Measurements from ENCODE around the gene ZNF385B. TPM values are rescaled to one million over a fixed set of nuclear protein-coding genes. Genes with fewer than 3 reads are reported as not detected.

Gene ZNF385B
- total RNA-seq, 4 donors from 2014 or later: 0.74 to 4.6 (median 0.82) TPM; not detected in 1

DNA sequence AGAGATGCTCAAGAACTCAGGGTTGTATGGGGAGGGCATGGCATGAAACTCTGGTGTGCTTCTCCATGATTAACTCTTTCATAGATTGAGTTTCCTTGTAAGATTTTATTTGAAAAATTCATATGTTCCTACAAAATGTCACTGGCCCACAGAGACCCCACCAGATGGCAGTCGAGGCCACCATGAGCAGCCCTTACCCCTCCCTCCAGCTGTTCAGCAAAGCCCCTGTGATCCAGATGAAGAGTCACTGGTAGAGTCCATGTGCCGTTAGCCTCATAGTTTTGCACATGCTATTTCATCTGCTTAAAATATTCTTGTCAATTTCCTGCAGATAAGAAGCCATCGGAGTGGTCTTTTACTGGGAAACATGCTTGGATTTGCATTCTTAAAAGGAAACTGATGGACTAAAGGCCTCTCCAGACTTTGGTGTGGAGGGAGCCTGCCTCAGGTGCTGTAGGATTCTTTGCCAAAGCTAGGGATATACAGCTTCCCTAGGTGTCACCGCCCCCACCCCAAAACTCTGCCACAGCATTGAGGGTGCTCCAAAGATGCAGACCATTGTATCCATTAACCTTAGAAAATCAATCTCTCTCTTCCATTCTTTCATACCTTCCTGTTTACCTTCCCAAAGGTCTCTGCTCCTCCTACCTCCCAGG, 18.8 kb downstream of the ZNF385B start:
- ATAC-seq (ENCODE audit: low FRiP score) (no peak), DNase-seq (ENCODE audit: low spot score) (no peak)
- TF ChIP-seq, protein P1, sequence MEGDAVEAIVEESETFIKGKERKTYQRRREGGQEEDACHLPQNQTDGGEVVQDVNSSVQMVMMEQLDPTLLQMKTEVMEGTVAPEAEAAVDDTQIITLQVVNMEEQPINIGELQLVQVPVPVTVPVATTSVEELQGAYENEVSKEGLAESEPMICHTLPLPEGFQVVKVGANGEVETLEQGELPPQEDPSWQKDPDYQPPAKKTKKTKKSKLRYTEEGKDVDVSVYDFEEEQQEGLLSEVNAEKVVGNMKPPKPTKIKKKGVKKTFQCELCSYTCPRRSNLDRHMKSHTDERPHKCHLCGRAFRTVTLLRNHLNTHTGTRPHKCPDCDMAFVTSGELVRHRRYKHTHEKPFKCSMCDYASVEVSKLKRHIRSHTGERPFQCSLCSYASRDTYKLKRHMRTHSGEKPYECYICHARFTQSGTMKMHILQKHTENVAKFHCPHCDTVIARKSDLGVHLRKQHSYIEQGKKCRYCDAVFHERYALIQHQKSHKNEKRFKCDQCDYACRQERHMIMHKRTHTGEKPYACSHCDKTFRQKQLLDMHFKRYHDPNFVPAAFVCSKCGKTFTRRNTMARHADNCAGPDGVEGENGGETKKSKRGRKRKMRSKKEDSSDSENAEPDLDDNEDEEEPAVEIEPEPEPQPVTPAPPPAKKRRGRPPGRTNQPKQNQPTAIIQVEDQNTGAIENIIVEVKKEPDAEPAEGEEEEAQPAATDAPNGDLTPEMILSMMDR (IDR thresholded peaks at IDR 0.05): no peak

DNA sequence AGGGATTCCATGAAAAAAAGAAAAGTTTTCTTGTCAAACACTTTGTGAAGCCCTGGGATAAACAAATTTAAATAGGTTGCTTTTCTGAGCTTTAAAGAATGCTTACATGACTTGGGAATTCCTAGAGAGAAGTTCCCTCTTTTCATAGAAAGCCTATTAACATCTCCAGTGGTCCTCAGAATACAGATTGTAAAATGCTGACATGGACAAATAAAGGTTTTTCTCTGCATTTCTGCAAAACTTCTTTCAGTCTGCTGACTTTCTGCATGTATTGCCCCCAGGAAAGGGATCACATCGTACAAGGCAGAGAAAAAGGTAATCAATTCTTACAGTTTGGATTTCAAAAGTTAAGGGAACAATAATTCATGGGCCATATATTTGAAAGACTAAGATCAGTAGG, 20.6 kb downstream of the ZNF385B start:
- TF ChIP-seq, protein P1 (IDR thresholded peaks at IDR 0.05): no peak
- DNase-seq (ENCODE audit: low spot score) (no peak), ATAC-seq (ENCODE audit: low FRiP score) (no peak)

DNA sequence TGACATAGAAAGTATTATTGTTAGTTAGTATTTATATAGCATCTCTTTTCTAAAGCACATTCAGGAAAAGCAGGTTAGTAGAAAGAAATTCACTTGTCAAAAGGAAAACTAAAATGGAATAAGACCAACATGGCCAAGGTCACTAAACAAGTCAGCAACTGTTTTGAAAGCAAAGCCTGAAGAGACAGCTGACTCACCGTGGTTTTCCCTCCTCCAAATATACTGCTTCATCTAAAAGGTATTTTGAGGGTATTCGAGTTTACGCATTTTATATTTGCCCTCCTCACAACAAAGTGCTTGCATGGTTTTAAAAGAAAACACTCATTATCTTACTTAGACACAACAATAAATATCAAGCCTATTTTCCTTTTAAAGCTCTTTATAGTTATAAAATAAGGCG, 24.0 kb downstream of the ZNF385B start:
- ATAC-seq (ENCODE audit: low FRiP score) (no peak), DNase-seq (ENCODE audit: low spot score) (no peak)
- TF ChIP-seq, protein P1 (IDR thresholded peaks at IDR 0.05): no peak

DNA sequence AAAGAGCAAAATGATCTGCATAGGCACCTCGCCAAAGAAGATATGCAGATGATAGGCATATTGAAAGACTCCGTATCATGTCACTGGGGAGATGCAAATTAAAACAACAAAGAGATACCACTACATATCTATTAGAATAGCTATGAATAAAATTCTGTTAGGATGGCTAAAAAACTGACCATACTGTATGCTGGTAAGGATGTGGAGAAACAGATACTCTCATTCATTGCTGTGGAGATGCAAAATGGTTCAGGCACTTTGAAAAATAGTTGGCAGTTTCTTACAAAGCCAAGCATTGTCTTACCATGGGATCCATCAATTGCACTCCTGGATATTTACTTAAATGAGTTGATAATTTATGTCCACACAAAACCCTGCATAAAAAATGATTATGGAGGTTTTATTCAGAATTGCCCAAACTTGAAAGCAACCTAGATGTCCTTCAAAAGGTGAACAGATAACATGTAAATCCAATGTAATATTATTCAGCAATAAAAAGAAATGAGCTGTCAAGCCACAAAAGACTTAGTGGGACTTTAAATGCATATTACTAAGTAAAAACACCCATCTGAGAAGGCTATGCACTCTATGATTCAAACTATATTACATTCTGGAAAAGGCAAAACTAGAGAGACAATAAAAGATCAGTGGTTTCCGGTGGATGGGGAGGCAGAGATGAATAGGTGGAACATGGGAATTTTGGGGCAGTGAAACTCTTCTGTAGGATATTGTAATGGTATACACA, 31.2 kb downstream of the ZNF385B start:
- DNase-seq (ENCODE audit: low spot score): no peak
- ATAC-seq (ENCODE audit: low FRiP score): no peak
- TF ChIP-seq, protein P1 (IDR thresholded peaks at IDR 0.05): no peak

DNA sequence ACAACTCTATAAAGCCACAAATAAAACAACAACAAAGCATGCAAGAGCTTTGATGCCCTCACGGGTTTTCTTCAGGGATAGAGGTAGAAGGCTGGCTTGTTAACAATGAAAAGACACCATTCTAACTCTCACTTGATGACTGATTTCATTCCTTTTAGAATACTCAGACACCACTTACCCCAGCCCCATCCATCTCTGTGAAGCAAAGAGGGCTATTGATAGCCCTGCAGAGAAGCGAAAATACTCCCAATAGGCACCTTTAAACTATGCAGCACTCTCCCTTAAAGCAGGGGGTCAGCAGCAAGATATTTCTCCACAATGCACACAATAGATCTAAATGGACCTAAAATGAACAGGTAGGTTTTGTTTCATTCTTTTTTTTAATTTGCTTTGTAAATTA, 35.1 kb downstream of the ZNF385B start:
- ATAC-seq (ENCODE audit: low FRiP score): no peak
- TF ChIP-seq, protein P1 (IDR thresholded peaks at IDR 0.05): no peak
- no peak for DNase-seq (ENCODE audit: low spot score)

DNA sequence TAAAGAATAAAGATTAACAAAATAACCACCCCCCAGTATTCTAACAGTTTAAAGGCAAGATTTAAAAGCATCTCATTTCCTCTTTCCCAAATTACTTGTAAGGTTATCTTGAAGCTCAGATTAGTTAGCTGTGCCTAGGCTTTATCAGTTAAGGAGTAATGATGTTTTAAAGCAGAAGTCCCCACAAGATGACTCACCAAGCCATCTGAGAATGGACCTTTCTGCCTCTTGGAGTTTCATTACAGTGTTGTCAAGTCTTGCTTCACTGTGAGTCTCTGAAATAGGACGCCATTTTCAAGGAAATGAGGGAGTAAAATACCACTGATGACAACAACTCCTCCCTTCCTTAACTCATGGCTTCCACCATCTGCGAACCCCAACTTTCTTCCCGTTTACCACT, 35.9 kb downstream of the ZNF385B start:
- ATAC-seq (ENCODE audit: low FRiP score): no peak
- DNase-seq (ENCODE audit: low spot score): no peak
- TF ChIP-seq, protein P1 (IDR thresholded peaks at IDR 0.05): no peak

DNA sequence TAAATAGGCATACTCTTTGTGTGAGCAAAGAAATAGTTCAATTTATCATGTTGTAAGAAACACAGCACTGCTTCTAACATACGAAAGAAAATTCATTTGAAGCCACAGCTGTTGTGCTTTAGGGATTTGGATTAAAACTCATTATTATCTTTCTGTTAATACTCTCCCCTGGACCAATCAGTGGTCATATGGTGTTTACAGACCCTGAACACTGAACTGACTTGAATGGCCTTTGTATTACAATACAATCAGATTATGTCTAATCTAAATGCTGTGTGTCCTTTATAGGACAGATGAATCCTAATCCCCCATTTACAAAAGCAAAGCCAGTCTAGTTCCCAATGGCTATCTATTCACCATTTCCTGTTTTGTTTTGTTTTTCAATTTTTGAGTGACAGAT, 36.5 kb downstream of the ZNF385B start:
- DNase-seq (ENCODE audit: low spot score): no peak
- no peak for ATAC-seq (ENCODE audit: low FRiP score)
- TF ChIP-seq, protein P1 (IDR thresholded peaks at IDR 0.05): no peak

All from omental fat pad (tissue), 4 donors.